Activated CD4-positive, alpha-beta T cell treated with anti-CD3 and anti-CD28 coated beads, Interleukin-2, Interleukin-4, amounts not matched to agents 100 ng/mL and 50 ng/mL, durations not matched to agents 16 hours and 8 hours (primary cell): ENCODE results near the gene PPP2R3C.
"Not testable (repeated sequence)": the region's sequence is repeated elsewhere in the genome, so short reads cannot be mapped to it uniquely, and the experiment has no call there.

Source experiments
- DNase-seq: peaks from one replicate; pipeline ENCODE4 v3.0.0-alpha.2; 2020; ENCODE audit warnings: low spot score

PPP2R3C gene

GRCh38 chr14:35121887-35122695 is at the start of gene PPP2R3C, which contains the start of gene PRORP:
Gene PPP2R3C (minus strand): TSS chr14:35121990. CDS start chr14:35121959, 31 bp downstream.
Gene PRORP (plus strand): TSS chr14:35122552. CDS start chr14:35123246, 694 bp downstream.
- DNase-seq: peak; percentile 94

GRCh38 chr14:35167496-35167895 is 45.7 kb upstream of the PPP2R3C start:
- DNase-seq: no peak

- DNase-seq: no peak
Observed at GRCh38 chr14:35164849-35165248, 43.1 kb upstream of the PPP2R3C start.

- DNase-seq: no peak
Observed at GRCh38 chr14:35163384-35163783, 41.6 kb upstream of the PPP2R3C start.

GRCh38 chr14:35161231-35161630 is 39.4 kb upstream of the PPP2R3C start:
- peak; percentile 60 for DNase-seq

- DNase-seq: peak; percentile 50
Observed at GRCh38 chr14:35159742-35160409, 38.1 kb upstream of the PPP2R3C start.

GRCh38 chr14:35158951-35159653 is 37.3 kb upstream of the PPP2R3C start:
- DNase-seq: no peak

GRCh38 chr14:35158491-35158890 is 36.7 kb upstream of the PPP2R3C start:
- no peak for DNase-seq

GRCh38 chr14:35155962-35156361 is 34.2 kb upstream of the PPP2R3C start:
- peak; percentile 44 for DNase-seq

- no peak for DNase-seq
Observed at GRCh38 chr14:35154016-35154415, 32.2 kb upstream of the PPP2R3C start.

- DNase-seq: not testable (repeated sequence)
Observed at GRCh38 chr14:35152531-35152930, 30.7 kb upstream of the PPP2R3C start.

GRCh38 chr14:35149239-35149638 is 27.4 kb upstream of the PPP2R3C start:
- no peak for DNase-seq

- no peak for DNase-seq
Observed at GRCh38 chr14:35147711-35148110, 25.9 kb upstream of the PPP2R3C start.

GRCh38 chr14:35147186-35147585 is 25.4 kb upstream of the PPP2R3C start:
- DNase-seq: no peak

GRCh38 chr14:35146711-35147149 is 24.9 kb upstream of the PPP2R3C start:
- no peak for DNase-seq

- DNase-seq: no peak
Observed at GRCh38 chr14:35144029-35144428, 22.2 kb upstream of the PPP2R3C start.

- DNase-seq: peak; percentile 43
Observed at GRCh38 chr14:35140718-35141581, 19.2 kb upstream of the PPP2R3C start.

GRCh38 chr14:35138585-35138984 is 16.8 kb upstream of the PPP2R3C start:
- DNase-seq: no peak

GRCh38 chr14:35134329-35135123 is 12.7 kb upstream of the PPP2R3C start:
- DNase-seq: no peak

GRCh38 chr14:35133542-35134328 is 11.9 kb upstream of the PPP2R3C start:
- no peak for DNase-seq
